GM06990 (cell line): ENCODE results near the gene PSMA8.

ENCODE experiments used
- DNase-seq: peaks from one replicate; pipeline ENCODE4 v3.0.0-alpha.2; 2011; ENCODE audit not compliant: insufficient read length; ENCODE audit errors: extremely low read depth
- H3K27me3 ChIP-seq: replicated peaks from 2 replicates; pipeline ENCODE4 v1.6.0; 2011; ENCODE audit warnings: low read length; ENCODE audit not compliant: control insufficient read depth, insufficient read depth
- H3K36me3 ChIP-seq: 2 replicates; pipeline ENCODE4 v1.5.1; 2011; ENCODE audit warnings: low read length; ENCODE audit not compliant: control insufficient read depth, insufficient read depth
- H3K4me3 ChIP-seq: replicated peaks from 2 replicates; pipeline ENCODE4 v1.5.1; 2011; ENCODE audit warnings: low read depth, mild to moderate bottlenecking, control low read depth, low read length
- CTCF ChIP-seq: IDR thresholded peaks from 2 replicates; pipeline ENCODE4 v1.5.1; 2011; ENCODE audit warnings: low read length, control low read depth, mild to moderate bottlenecking, inconsistent platforms; ENCODE audit not compliant: insufficient read depth, poor library complexity, severe bottlenecking

The PSMA8 gene

DNA sequence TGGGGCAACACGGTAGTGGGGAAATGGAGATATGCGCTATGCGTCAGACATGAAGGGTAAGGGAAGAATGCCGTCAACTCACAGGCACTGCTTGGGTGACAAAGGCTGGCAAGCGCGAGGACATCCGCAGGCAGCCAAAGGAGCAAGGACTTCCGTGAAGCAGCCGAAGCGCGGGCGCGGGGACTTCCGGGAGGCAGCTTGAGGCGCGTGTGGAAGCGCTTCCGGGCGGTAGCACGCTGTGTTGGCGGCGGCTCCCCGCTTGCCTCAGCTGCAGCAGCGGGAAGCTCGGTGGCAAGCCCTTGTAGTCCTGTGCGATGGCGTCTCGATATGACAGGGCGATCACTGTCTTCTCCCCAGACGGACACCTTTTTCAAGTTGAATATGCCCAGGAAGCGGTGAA is at the start of gene PSMA8:
TSS of gene PSMA8 (plus strand) at position 218 of the 400 bp plus-strand sequence. CDS start at position 315, 97 bp downstream.
- H3K4me3 ChIP-seq = no peak within 1 kb of the TSS
- no peaks in the 10 kb centered on the region for H3K36me3 ChIP-seq
- peak; percentile 82 for DNase-seq
- H3K27me3 ChIP-seq = no peaks in the 10 kb centered on the region
- TF ChIP-seq CTCF = no peak

DNA sequence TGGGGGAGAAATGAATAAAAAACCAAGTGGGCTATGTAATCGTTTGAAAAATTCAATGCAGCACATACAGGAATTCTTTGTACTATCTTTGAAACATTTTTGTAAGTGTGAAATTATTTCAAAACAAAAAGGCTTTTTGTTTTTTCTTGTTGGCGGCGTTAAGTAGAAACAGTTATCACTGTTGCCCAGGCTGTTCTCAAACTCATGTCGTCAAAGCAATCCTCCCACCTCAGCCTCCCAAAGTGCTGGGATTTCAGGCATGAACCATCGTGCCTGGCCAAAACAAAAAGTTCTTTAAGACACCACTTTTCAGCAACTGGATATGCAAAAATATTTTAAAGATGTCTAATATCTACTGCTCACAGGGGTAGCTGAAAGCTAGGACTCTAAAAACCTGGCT is 48.6 kb upstream of the PSMA8 start:
- TF ChIP-seq CTCF = no peak
- DNase-seq = no peak
- no peak overlapping the region for H3K4me3 ChIP-seq
- H3K36me3 ChIP-seq = peaks cover 3% of the 10 kb centered on the region
- no peaks in the 10 kb centered on the region for H3K27me3 ChIP-seq

DNA sequence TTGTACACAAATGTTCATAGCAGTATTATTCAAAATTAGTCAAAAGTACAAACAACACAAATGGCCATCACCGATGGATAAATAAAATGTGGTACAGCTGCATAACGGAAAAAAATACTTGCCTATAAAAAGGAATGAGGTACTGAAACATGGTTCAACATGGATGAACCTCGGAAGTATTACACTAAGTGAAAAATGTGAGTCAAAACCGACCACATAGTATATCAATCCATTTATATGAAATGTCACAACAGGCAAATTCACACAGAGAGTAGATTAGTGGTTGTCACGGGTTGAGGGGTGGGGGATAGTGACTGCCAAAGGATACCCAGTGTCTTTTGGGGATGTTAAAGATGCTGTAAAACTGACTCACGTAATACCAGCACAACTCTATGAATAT is 46.7 kb upstream of the PSMA8 start:
- DNase-seq = peak; percentile 35
- Histone ChIP-seq H3K27me3 (no peaks in the 10 kb centered on the region), H3K36me3 (peaks cover 1% of the 10 kb centered on the region), H3K4me3 (no peak overlapping the region)
- TF ChIP-seq CTCF = no peak

DNA sequence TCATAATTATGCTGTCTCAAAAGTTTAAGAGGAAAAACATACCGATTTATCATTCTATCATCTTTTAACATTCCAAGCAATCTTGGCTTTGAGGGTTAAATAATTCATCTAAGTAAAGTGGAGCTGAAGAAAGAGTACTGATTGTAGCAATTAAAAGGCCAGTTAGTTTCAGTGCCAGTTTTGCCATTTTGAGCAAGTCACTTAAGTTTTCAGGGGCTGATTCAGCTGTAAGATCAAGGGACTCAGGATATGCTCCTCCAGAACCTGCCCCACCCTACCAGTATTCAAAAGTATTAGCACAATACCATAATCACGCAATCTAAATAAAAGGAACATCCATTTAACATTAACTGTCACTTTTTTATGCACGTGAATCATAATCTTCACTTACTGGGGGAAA is 45.2 kb upstream of the PSMA8 start:
- Histone ChIP-seq H3K36me3 (peaks cover 1% of the 10 kb centered on the region), H3K27me3 (no peaks in the 10 kb centered on the region), H3K4me3 (peak overlapping the region; percentile 90)
- DNase-seq = no peak
- TF ChIP-seq CTCF = no peak

DNA sequence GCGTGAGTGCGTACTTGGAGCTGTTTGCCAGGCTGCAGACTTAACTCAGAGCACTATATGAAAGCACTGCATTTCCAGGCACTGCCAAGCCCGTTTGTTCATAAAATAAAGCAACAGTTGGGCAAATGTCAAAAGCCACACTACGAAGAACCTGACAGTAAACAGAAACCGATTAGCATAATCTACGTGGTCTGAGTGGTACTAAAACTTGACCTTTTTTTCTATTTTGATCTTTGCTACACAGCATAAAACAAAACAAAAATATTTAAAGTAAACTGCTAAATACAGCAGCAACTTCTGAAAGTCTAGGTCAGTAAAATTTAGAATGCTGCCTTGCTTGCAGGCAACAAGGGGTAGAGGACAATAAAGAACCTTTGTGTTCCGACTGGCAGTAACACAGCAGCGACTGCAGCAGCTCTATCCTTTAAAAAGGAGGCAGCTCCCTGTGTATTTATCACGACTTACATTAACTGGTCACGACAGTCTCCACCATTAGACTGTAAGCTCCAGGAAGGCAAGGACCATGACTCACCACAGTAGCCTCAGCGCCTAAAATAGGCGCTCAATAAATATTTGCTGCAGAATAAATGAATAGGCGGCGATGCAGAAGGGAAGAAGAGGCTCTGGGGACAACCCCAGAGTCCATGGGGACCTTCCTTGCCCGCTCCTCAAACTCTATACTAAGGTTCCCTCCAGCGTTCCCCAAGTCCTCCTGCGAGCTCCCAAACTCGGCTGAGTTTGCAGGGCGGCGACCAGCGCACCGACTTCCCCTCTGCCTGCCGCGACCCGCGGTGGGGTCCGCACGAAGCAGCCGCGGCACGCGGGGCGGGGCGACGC is 44.2 kb upstream of the PSMA8 start:
- peak; percentile 21 for DNase-seq
- Histone ChIP-seq H3K4me3 (peak overlapping the region; percentile 90), H3K27me3 (no peaks in the 10 kb centered on the region), H3K36me3 (peaks cover 1% of the 10 kb centered on the region)
- TF ChIP-seq CTCF = no peak
